HG03097 (cell line): Measurements from ENCODE around the gene HOXD3.

Source experiments
- ATAC-seq: cut with Tn5 transposase; IDR thresholded peaks from one replicate; pipeline ENCODE4 v1.9.1; 2021; ENCODE audit not compliant: unreplicated experiment, low FRiP score

HOXD3 gene

GRCh38 chr2:176202491-176202890 lies 45.4 kb downstream of the HOXD3 start:
- ATAC-seq = no peak

GRCh38 chr2:176205126-176205525 lies 48.0 kb downstream of the HOXD3 start:
- no peak for ATAC-seq

- no peak for ATAC-seq
These were observed 49.0 kb downstream of the HOXD3 start for GRCh38 chr2:176206136-176206535.

GRCh38 chr2:176206682-176207081 lies 49.6 kb downstream of the HOXD3 start:
- ATAC-seq = no peak

GRCh38 chr2:176211110-176211509 lies 54.0 kb downstream of the HOXD3 start:
- ATAC-seq = no peak

- ATAC-seq = no peak
These were observed 55.2 kb downstream of the HOXD3 start for GRCh38 chr2:176212276-176212675.

GRCh38 chr2:176213406-176213805 lies 56.3 kb downstream of the HOXD3 start:
- no peak for ATAC-seq
